NCI-H2029 treated with DMSO at 0.1 percent for 48 hours (cell line): Measurements from ENCODE around the gene TTC7B.

Experiments used
- DNase-seq: peaks from one replicate; lab custom pipeline; 2025; lab: John Stamatoyannopoulos, UW

Gene TTC7B

GRCh38 chr14:90740946-90741681, 75.1 kb downstream of the TTC7B start:
- no peak for DNase-seq

DNA sequence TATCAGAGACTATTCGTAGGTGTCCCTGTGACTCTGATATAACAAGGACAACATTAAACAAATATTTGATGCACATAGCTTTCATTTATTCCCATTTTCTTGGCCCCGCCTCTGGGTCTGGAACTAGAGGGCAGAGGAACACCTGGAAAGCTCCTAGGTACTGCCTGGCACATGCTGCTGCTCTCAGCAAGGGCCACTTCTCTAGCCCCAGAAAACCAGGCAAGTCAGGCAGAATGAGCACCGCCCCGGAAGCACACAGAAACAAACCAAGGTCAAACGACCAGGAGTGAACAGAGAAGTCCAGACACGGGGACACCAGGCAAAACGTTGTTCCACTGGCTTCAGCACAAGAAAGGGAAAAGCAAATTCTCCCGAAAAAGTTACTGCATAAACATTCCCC, 76.1 kb downstream of the TTC7B start:
- no peak for DNase-seq

DNA sequence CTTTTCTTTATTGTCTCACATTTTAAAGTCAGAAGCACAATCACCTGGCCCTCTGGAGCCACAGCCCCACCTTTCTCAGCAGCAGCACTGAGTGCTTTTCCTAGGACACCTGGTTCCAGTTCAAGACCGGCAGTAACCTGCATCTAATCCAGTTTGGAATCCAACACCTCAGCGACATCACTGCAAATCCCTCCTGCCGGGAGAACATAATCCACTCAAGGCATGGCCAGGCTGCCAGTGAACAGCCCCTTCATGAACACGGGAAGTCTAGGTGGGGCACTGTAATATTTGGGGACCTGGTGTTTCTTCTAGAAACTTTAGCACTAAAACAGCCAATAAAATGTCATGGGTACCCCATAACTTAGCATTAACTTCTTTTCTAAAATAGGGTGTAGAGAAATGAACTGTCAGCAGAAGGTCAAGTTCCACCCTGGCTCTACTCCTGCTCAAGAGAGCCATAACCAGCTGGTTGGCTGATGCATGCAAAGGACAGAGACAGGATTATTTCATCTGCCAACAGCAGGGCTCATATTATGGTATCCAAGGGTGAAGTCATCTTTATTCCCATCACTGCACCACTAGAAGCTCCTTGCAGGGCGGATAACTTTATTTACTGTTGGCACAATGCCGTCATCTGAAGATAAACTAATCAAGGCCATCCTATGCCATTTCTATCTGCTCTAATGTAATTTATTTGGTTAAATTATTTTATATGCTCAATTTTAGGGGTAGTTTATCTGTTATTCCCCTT, 76.7 kb downstream of the TTC7B start:
- no peak for DNase-seq

DNA sequence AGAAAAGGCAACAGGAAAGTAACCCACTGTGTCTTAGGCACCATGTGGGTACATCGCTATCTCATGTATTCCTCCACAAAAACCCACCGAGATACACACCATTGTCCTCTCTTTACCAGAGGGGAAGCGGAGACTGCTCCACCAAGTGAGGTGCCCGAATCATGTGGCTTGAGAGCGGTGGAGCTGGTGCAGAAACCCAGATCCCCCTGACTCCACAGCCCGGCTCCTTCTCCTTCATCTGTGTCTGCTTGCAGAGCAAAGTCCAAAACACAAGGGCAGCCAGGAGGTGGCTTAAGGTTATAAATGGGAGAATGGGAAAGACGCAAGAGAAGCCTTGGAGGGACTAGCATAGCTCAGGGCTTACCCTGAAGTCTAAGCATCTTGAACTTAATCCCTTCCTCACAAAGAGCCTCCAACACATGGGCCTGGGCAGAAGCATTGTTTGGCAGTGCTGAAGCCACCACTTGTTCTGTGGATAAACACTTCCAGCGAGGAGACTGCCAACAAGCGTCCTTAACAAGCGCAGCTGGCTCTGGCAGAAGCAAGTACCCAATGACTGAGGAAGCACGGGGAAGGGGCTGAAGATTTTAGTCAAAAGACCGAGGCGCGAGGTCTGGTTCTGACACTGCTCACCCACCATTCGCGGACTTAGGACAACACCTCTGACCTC, 83.0 kb downstream of the TTC7B start:
- DNase-seq: no peak

DNA sequence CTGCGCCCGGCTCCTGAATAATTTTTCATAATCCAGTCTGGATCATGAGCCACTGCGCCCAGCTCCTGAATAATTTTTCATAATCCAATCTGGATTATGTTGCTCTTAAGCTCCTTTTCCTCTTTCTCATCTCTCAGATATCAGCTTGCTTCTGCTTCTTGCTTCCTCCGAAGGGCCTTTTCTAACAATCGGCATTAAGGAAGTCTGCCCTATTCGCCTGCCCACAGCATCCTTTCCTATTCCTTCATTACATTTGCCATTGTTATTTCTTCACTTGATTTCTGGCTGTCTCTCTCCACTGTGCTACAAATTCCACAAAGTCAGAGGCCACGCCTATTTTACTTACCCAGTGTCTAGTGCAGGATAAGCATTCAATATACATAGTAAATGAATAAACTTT, 83.5 kb downstream of the TTC7B start:
- DNase-seq: no peak

DNA sequence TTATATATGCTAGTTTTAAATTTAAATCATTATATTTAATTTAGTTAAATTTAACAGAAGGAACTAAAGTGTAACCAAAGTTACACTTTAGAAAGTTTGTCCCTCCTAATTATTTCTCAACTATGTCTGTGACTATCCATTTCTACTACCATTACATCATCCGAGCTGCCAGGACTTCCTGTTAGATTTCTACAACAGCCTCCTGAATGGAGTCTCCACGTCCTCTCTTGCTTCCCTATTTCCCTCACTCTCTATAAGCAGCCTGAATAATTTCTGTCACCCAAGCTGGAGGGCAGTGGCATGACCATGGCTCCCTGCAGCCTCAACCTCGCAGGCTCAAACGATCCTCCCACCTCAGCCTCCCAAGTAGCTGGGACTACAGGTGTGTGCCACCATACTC, 84.1 kb downstream of the TTC7B start:
- no peak for DNase-seq

GRCh38 chr14:90731487-90731886, 84.7 kb downstream of the TTC7B start:
- no peak for DNase-seq

DNA sequence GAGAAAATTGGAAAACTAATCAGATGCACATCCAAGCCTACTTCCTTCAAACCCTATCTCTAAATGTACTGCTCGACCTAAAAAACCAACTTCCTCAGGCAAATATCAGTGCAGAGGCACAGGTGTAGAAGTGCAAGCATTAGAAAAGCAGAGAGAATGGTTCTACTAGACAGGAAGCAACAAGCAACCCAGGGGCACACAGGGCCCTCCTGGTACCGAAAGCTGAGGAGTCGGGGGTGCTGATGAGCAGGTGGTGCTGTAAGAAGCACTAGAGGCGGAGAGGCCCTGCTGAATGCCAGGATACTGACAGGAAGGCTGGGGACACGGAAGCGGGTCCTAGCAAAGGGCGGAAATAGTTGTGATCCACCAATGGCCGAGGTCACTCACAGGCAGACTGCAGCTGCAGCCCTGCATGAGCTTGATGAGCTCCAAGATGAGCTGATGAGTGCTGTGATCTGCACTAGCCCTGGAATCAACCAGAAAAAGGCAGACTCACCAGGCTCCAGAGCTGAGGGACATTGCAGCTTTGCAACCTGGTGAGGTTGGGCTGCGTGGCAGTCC, 85.9 kb downstream of the TTC7B start:
- DNase-seq: no peak

GRCh38 chr14:90728951-90729350, 87.3 kb downstream of the TTC7B start:
- DNase-seq: no peak

- no peak for DNase-seq
Observed at GRCh38 chr14:90727082-90727481, 89.1 kb downstream of the TTC7B start.

DNA sequence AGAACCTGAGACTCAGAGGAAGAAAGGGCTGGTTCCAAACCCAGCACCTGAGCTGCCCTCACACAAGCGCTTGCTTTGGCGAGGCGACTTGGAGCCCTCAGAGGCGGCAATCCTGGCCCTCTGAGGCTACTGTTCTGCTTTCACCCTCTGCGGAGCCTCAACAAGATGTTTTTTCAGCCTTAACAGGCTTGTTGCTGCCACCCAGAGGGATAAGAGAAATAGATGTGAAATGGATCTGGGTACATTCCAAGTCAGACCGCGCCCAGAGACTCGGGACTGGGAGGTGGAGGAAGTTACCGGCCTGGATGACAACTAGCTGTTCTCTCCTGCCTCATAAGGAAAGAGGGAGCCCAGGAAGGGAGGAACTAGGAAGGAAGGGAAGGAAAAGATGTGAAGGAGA, 89.6 kb downstream of the TTC7B start:
- no peak for DNase-seq

DNA sequence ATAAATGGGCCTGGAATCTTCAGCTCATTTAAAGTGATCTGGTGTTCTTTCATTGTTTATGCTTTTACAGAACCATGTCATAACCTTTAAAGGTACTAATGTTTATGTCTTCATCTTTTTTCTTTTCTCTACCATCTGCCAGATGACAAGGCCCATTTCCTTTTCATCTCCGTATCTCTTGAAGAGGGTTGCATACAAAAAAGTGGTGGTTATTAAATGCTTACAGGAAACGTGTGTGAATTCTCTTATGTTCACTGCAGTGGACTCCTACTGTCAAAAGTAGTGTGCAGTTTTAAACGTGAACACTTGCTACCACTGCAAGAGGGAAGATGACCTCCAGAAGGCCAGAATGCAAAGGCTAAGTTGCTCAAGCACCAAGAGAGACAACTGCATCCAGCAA, 91.4 kb downstream of the TTC7B start:
- DNase-seq: no peak

- DNase-seq: no peak
Observed at GRCh38 chr14:90722590-90722989, 93.6 kb downstream of the TTC7B start.

GRCh38 chr14:90721619-90722305, 94.5 kb downstream of the TTC7B start:
- DNase-seq: no peak

DNA sequence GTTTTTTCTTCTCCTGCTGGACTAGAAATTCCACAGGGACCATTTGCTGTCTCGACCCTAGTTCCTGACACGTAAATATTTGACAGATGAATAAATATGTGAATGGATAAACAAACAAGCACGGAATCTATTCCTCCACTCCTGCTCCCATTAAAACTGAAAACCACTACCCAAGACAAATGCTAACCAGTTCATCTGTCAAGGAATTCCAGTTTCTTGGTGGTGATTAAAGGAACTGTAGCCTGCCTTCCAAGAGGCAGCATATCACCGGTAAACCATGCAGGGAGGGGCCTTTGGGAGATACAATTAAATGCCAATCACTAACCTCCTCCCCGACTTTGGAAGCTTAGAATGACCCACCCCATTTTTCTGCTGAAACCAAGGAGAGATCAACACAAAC, 95.4 kb downstream of the TTC7B start:
- no peak for DNase-seq

- no peak for DNase-seq
Observed at GRCh38 chr14:90720336-90720735, 95.9 kb downstream of the TTC7B start.

- no peak for DNase-seq
Observed at GRCh38 chr14:90717916-90718315, 98.3 kb downstream of the TTC7B start.

DNA sequence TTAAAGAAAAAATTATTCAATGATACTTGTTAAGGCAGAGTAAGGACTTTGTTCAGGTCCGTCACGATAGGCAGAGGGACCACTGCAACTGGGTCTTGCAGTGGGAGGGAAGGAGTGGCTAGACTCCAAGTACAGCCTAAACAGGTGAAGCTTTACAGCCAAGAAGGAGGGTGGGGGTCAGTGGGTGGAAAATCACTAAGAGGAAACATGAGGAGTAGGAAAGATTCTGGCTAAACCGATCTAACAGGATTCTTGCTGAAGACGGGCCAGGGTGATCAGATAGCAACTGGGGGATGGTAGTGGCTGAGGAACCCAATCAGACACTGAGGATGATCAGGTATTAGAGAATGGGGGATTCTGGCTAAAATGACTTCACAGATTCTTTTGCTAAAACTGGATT, 100.2 kb downstream of the TTC7B start:
- DNase-seq: no peak

DNA sequence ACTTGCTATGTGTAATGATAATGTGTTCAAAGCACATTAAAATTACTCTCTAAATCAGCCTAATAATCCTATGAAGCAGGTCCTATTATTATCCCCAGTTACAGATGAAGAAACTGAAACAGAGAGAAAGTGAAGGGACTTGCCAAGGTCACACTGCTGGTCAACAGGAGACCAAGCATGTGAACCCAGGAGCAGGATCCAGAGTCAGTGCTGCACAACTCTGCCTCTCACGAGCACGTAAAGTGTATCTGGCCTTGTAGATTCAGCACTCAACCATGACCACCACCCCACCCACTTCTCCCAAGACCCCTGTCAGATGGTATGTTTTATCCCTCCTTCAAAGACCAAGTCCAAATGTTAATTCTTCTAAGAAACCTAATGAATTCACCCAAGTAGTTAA, 100.7 kb downstream of the TTC7B start:
- DNase-seq: no peak

DNA sequence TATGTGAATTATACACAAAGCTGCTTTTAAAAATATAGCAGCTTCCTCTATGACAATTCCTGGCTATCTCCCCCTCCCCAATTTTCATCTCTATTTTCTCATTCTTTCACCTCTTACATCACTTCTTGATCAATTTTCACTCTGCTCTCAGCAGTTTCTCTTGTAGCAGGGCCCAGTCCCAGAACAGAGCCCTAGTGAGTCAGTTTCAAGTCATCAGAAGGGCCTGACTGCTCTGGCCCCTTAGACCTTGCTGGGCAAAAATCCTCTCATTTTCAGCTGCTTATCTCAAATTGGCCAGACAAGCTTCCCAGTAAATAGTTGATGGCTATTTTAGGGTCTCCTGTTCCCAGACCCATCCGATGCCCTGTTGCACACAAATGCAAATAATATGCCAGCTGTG, 101.4 kb downstream of the TTC7B start:
- no peak for DNase-seq

DNA sequence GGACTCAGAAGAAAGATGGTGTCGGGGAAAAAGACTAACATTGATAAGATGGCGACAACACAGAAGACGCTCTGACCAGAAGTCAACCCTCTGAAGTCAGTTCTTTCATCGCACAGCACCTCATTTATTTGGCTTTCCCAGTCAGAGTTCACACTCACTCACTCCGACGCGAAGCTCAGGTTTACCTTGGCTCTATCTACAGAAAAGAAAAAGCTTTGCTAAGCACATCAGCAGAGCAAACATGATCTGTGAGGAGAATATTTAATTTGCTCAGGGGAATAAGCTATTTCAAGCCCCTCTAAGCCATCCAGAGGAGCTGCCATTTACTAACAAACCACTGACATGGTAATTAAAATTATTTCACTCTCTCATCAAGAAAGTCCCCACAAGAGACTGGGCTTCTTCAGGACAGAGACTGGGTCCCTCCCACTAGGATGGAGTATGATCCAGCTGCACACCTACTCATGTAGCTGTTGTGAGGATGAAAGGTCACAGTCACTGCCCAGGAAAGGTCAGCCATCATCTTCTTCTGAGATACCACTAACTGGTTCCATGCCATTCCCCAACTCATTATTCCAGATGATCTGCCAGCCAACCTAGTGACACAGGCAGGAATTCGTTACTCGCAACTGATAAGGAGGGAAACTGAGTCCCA, 111.4 kb downstream of the TTC7B start:
- no peak for DNase-seq
